GM12891 (cell line): ENCODE results near the gene LTA4H.

Experiments
- PAX5 ChIP-seq: IDR thresholded peaks from 2 replicates; pipeline ENCODE4 v1.6.1; 2011; ENCODE audit warnings: low read length, moderate library complexity, mild to moderate bottlenecking; ENCODE audit not compliant: insufficient read depth, severe bottlenecking
- POLR2A ChIP-seq: IDR thresholded peaks from 2 replicates; pipeline ENCODE4 v1.6.1; 2011; ENCODE audit warnings: low read depth, low read length, control low read depth
- POLR2AphosphoS5 ChIP-seq: IDR thresholded peaks from 2 replicates; pipeline ENCODE4 v1.6.1; 2011; ENCODE audit warnings: low read depth, low read length, control low read depth
- POU2F2 ChIP-seq: IDR thresholded peaks from 2 replicates; pipeline ENCODE4 v1.6.1; 2011; ENCODE audit warnings: low read depth, mild to moderate bottlenecking, control low read depth, low read length, moderate library complexity
- SPI1 ChIP-seq: IDR thresholded peaks from 2 replicates; pipeline ENCODE4 v1.6.1; 2011; ENCODE audit warnings: low read depth, low read length, control low read depth
- TAF1 ChIP-seq: IDR thresholded peaks from 2 replicates; pipeline ENCODE4 v1.6.1; 2011; ENCODE audit warnings: low read depth, low read length, control low read depth

- TF ChIP-seq POU2F2 (no peak), POLR2AphosphoS5 (no peak), POLR2A (no peak), SPI1 (no peak), TAF1 (no peak), PAX5 (no peak)
Observed at GRCh38 chr12:96000858-96001257, 34.5 kb downstream of the LTA4H start.
